Endothelial cell of umbilical vein (primary cell): ENCODE data around the gene BCR.

Experiments used
- EZH2 ChIP-seq: IDR thresholded peaks from 2 replicates; pipeline ENCODE4 v1.6.1; 2012; ENCODE audit warnings: borderline replicate concordance, low read depth, mild to moderate bottlenecking, moderate library complexity, low read length, inconsistent platforms; ENCODE audit not compliant: severe bottlenecking
- JUN ChIP-seq: IDR thresholded peaks from 2 replicates; pipeline ENCODE4 v1.6.1; 2011; ENCODE audit warnings: borderline replicate concordance, low read depth; ENCODE audit not compliant: insufficient read length, insufficient read depth
- POLR2A ChIP-seq: IDR thresholded peaks from 2 replicates; pipeline ENCODE4 v1.6.1; 2012; ENCODE audit warnings: low read depth, mild to moderate bottlenecking, control low read depth, low read length
- TF ChIP-seq, protein P1 (sequence below), 2 donors: IDR thresholded peaks; 1 replicate in 1 of 2; 2 replicates in 1 of 2; pipeline ENCODE4 v1.5.1; 2011; ENCODE audit warnings: low read length in 2 of 2, mild to moderate bottlenecking in 2 of 2, moderate library complexity in 2 of 2, control low read depth in 1 of 2, inconsistent platforms in 1 of 2, low read depth in 1 of 2; ENCODE audit not compliant: insufficient read depth in 1 of 2; ENCODE audit errors: extremely low read depth in 1 of 2
- TF ChIP-seq, protein P2 (sequence below): IDR thresholded peaks from 2 replicates; pipeline ENCODE4 v1.6.1; 2011; ENCODE audit not compliant: insufficient read depth, insufficient read length

- TF ChIP-seq, protein P1, sequence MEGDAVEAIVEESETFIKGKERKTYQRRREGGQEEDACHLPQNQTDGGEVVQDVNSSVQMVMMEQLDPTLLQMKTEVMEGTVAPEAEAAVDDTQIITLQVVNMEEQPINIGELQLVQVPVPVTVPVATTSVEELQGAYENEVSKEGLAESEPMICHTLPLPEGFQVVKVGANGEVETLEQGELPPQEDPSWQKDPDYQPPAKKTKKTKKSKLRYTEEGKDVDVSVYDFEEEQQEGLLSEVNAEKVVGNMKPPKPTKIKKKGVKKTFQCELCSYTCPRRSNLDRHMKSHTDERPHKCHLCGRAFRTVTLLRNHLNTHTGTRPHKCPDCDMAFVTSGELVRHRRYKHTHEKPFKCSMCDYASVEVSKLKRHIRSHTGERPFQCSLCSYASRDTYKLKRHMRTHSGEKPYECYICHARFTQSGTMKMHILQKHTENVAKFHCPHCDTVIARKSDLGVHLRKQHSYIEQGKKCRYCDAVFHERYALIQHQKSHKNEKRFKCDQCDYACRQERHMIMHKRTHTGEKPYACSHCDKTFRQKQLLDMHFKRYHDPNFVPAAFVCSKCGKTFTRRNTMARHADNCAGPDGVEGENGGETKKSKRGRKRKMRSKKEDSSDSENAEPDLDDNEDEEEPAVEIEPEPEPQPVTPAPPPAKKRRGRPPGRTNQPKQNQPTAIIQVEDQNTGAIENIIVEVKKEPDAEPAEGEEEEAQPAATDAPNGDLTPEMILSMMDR (IDR thresholded peaks at IDR 0.05; ENCODE audit: extremely low read depth in 1 of 2, insufficient read depth in 1 of 2, low read depth in 1 of 2, low read length in 2 of 2): no peak
- TF ChIP-seq POLR2A (no peak), JUN (no peak), EZH2 (no peak)
- TF ChIP-seq, protein P2, sequence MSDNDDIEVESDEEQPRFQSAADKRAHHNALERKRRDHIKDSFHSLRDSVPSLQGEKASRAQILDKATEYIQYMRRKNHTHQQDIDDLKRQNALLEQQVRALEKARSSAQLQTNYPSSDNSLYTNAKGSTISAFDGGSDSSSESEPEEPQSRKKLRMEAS: no peak
Measured at GRCh38 chr22:23284504-23285033, 104.3 kb downstream of the BCR start.
